Neutrophil (primary cell): ENCODE data around the gene ZBP1.

Experiments used
- H3K27ac ChIP-seq: fragments of 200-600 bp; sonication (generic); 2 replicates; pipeline ENCODE4 v1.5.1; 2016; ENCODE audit warnings: mild to moderate bottlenecking, moderate library complexity
- H3K27me3 ChIP-seq: fragments of 200-600 bp; sonication (generic); 2 replicates; pipeline ENCODE4 v1.6.0; 2016; ENCODE audit warnings: mild to moderate bottlenecking
- H3K36me3 ChIP-seq: fragments of 200-600 bp; sonication (generic); 2 replicates; pipeline ENCODE4 v1.5.1; 2017
- H3K4me1 ChIP-seq, 2 experiments: fragments of 200-600 bp in 1 of 2; sonication (generic) in 1 of 2; 1 replicate in 1 of 2; 2 replicates in 1 of 2; pipeline versions ENCODE4 v1.5.1 to v1.6.1; 2013 to 2016; ENCODE audit warnings: low read depth in 1 of 2, low read length in 1 of 2, mild to moderate bottlenecking in 1 of 2, moderate library complexity in 1 of 2; ENCODE audit not compliant: control insufficient read depth in 1 of 2, insufficient read depth in 1 of 2
- H3K4me3 ChIP-seq, 2 experiments: fragments of 200-600 bp in 1 of 2; sonication (generic) in 1 of 2; 1 replicate in 1 of 2; 2 replicates in 1 of 2; pipeline ENCODE4 v1.5.1; 2013 to 2016; ENCODE audit warnings: low read depth in 1 of 2, low read length in 1 of 2, mild to moderate bottlenecking in 1 of 2, moderate library complexity in 1 of 2
- H3K9me3 ChIP-seq: fragments of 200-600 bp; sonication (generic); 2 replicates; pipeline ENCODE4 v1.5.1; 2016
- TF ChIP-seq, protein P1 (sequence below): fragments of 200-600 bp; sonication (generic); IDR thresholded peaks from 2 replicates; pipeline ENCODE4 v1.5.1; 2016; ENCODE audit warnings: antibody characterized with exemption

ZBP1 gene

DNA sequence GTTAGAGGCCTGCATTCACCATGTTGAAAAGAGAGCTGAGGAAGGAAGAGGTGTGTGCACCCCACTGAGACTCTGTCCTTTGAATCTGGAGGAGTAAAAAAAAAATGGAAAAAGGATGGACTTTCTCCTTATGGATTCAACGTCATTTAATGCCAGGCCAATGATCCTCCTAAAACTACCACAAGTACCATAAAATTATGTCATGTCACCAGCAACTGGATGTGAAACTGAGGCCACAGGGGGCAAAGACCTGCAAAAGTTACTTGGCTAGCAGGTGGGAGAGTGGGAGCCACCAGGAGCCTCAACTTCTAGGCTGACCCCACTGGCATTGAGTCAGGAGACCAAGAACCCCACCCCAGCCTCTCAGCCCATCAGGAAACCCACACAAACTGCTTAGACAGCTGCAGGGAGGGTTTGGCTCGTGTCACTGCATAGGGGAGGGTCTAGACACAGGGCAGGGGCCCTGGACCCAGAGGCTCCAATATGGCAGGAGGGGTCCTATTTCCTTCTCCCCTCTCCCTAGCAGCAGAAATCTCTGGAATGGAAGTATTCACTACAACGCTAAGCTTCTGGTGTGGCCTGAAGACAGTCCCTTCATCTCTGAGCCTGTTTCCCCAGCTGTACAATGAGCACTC, 48.3 kb downstream of the ZBP1 start:
- Histone ChIP-seq H3K27ac (no peak overlapping the region), H3K4me1 (no peaks in the 10 kb centered on the region), H3K27me3 (peaks cover 85% of the 10 kb centered on the region), H3K36me3 (no peaks in the 10 kb centered on the region), H3K9me3 (no peaks in the 10 kb centered on the region), H3K4me3 (no peak overlapping the region)
- TF ChIP-seq, protein P1, sequence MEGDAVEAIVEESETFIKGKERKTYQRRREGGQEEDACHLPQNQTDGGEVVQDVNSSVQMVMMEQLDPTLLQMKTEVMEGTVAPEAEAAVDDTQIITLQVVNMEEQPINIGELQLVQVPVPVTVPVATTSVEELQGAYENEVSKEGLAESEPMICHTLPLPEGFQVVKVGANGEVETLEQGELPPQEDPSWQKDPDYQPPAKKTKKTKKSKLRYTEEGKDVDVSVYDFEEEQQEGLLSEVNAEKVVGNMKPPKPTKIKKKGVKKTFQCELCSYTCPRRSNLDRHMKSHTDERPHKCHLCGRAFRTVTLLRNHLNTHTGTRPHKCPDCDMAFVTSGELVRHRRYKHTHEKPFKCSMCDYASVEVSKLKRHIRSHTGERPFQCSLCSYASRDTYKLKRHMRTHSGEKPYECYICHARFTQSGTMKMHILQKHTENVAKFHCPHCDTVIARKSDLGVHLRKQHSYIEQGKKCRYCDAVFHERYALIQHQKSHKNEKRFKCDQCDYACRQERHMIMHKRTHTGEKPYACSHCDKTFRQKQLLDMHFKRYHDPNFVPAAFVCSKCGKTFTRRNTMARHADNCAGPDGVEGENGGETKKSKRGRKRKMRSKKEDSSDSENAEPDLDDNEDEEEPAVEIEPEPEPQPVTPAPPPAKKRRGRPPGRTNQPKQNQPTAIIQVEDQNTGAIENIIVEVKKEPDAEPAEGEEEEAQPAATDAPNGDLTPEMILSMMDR: no peak

DNA sequence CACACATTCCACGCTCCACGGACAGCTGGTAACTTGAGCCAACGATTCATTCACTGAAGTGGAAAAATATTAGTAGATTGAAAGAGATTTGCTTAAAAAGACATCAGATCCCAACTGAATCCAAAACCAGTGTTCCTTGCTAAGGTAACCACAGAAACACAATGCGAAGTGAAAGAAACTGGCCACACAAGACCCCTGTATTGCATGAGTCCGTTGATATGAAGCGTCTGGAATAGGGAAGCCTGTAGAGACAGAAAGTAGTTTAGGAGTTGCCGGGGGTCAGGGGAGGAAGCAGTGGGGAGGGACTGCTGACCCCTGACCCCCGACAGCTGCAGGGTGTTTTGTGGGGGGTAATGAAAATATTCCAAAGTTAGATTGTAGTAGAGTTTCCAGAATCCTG, 49.3 kb downstream of the ZBP1 start:
- Histone ChIP-seq H3K9me3 (no peaks in the 10 kb centered on the region), H3K27me3 (peaks cover 82% of the 10 kb centered on the region), H3K4me3 (no peak overlapping the region), H3K36me3 (no peaks in the 10 kb centered on the region), H3K27ac (no peak overlapping the region), H3K4me1 (no peaks in the 10 kb centered on the region)
- TF ChIP-seq, protein P1: no peak

DNA sequence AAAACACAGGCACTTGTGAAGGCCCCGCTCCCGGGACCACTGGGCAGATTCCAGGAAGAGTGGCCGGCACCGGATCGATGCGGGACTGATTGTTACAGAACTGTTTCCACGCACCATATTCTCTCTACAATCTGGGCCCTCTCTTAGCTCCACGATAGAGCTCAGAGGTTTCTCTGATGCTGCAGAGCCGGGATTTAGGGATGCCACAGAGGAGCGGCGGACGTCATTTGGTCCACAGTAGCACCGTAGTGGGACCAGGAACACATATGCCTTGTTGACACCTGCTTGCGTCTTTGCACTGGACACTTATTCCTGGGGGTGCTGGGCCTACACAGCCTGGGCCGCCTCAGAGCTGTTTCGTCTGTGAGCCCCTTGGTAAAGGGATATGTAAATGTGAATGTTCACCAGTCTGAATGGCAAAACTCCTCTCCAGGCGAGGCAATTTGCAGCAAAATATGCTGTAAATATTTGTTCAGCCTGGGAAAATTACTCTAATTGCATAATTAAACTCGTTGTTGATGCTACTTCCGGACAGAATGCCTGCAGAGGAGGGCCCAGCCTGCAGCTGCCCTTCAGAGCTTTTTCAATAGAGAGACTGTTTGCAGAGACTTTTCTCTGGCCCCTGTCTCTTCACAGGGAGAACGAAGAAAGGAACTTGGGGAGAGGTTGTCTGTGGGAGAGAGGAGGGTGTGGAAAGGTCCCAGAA, 49.9 kb downstream of the ZBP1 start:
- H3K27ac ChIP-seq: no peak overlapping the region
- H3K4me1 ChIP-seq: no peaks in the 10 kb centered on the region
- TF ChIP-seq, protein P1: no peak
- H3K9me3 ChIP-seq: no peaks in the 10 kb centered on the region
- peaks cover 76% of the 10 kb centered on the region for H3K27me3 ChIP-seq
- H3K4me3 ChIP-seq: no peak overlapping the region
- H3K36me3 ChIP-seq: no peaks in the 10 kb centered on the region

DNA sequence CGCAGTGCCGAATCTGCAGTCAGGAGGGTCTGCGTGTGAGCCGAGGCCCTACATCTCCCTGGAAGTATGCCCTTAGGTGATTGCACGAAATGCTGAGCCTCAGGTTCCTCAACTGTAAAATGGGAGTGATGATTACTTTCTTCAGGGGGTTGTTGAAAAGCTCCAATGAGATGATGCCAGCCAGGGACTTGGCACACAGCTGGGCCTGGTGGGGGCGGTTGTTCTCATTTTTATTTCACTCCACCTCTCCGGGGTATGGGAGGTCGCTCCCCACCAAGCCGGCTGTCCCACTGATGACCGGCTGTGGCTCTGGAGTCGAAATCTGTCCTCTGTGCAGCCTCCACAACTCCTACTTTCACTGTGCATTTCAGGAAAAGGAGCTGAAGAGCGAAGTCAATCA, 51.3 kb downstream of the ZBP1 start:
- Histone ChIP-seq H3K36me3 (no peaks in the 10 kb centered on the region), H3K4me3 (no peak overlapping the region), H3K9me3 (no peaks in the 10 kb centered on the region), H3K4me1 (no peaks in the 10 kb centered on the region), H3K27me3 (peaks cover 62% of the 10 kb centered on the region), H3K27ac (no peak overlapping the region)
- TF ChIP-seq, protein P1: no peak

DNA sequence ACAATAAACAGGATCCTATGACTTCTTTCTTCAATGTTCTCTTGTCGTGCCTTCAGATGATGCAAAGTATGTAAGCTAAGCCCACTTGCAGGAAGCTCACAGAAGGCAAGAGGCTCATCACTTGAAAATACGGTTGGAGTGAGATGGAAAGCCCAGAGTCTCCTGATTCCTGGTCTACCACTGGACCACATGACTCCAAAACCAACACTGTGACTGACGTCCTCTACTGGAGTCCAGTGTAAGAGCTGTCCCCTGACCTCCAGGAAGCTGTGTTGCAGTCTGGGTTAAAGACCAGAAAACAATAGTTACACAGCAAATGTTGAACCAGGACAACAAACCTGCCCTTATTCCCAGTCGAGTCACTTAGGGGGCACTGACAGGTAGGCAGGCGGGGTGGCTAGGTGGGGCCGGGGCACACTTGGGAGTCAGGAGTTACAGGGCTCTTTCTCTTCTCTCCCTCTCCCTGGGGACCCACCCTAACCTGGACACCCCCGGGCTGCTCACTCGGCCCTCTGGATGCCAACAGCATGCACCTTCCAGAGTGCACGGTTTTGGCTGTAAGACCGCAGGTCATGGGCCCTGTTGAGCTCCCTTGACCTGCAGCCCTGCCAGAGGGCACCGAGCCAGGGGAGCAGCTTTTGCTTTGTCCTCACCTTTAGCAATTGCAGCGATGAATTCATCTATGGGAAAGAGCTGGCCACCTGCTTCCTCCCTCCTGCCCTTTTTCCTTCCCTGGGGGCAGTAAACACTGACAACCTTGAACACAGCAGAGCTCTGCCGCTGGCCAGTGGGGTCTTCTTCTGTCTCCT, 51.9 kb downstream of the ZBP1 start:
- Histone ChIP-seq H3K27ac (no peak overlapping the region), H3K4me1 (no peaks in the 10 kb centered on the region), H3K27me3 (peaks cover 56% of the 10 kb centered on the region), H3K9me3 (no peaks in the 10 kb centered on the region), H3K4me3 (no peak overlapping the region), H3K36me3 (no peaks in the 10 kb centered on the region)
- TF ChIP-seq, protein P1: no peak
